MM.1S (cell line): ENCODE data around the gene LDLRAP1.

ENCODE experiments used
- DNase-seq: peaks from one replicate; pipeline ENCODE4 v3.0.0-alpha.2; 2015
- H2AFZ ChIP-seq: fragments of 300-600 bp; sonication (generic); 2 replicates; pipeline ENCODE4 v1.6.0; 2016; ENCODE audit warnings: antibody characterized with exemption, low read length
- H3F3A ChIP-seq: fragments of 300-600 bp; sonication (generic); 2 replicates; pipeline ENCODE4 v1.6.1; 2016; ENCODE audit warnings: mild to moderate bottlenecking, antibody characterized with exemption, low read length, moderate library complexity, mixed read lengths; ENCODE audit not compliant: insufficient read depth
- H3K27ac ChIP-seq: fragments of 300-600 bp; sonication (generic); 2 replicates; pipeline ENCODE4 v1.5.1; 2016; ENCODE audit warnings: mild to moderate bottlenecking, low read length
- H3K27me3 ChIP-seq: fragments of 300-600 bp; sonication (generic); replicated peaks from 2 replicates; pipeline ENCODE4 v1.6.0; 2016; ENCODE audit warnings: low read length; ENCODE audit not compliant: insufficient read depth
- H3K36me3 ChIP-seq: fragments of 300-600 bp; sonication (generic); replicated peaks from 2 replicates; pipeline ENCODE4 v1.6.1; 2016; ENCODE audit warnings: mild to moderate bottlenecking, low read length, mixed read lengths; ENCODE audit not compliant: insufficient read depth
- H3K4me1 ChIP-seq: fragments of 300-600 bp; sonication (generic); 2 replicates; pipeline ENCODE4 v1.6.1; 2016; ENCODE audit warnings: low read length, mixed read lengths
- H3K4me2 ChIP-seq: fragments of 300-600 bp; sonication (generic); 2 replicates; pipeline ENCODE4 v1.6.0; 2016; ENCODE audit warnings: low read depth, low read length
- H3K4me3 ChIP-seq: fragments of 300-600 bp; sonication (generic); 2 replicates; pipeline ENCODE4 v1.5.1; 2016; ENCODE audit warnings: low read length, mixed read lengths
- H3K79me2 ChIP-seq: fragments of 300-600 bp; sonication (generic); 2 replicates; pipeline ENCODE4 v1.6.1; 2016; ENCODE audit warnings: mixed run types, low read length, mixed read lengths
- H3K9ac ChIP-seq: fragments of 300-600 bp; sonication (generic); 2 replicates; pipeline ENCODE4 v1.6.1; 2016; ENCODE audit warnings: low read length, mixed read lengths
- H3K9me2 ChIP-seq: fragments of 300-600 bp; sonication (generic); replicated peaks from 2 replicates; pipeline ENCODE4 v1.6.1; 2016; ENCODE audit warnings: mild to moderate bottlenecking, low read length, mixed read lengths; ENCODE audit not compliant: insufficient read depth
- H3K9me3 ChIP-seq: fragments of 300-600 bp; sonication (generic); replicated peaks from 2 replicates; pipeline ENCODE4 v1.6.1; 2016; ENCODE audit warnings: mild to moderate bottlenecking, low read length, mixed read lengths; ENCODE audit not compliant: insufficient read depth
- H4K20me1 ChIP-seq: fragments of 300-600 bp; sonication (generic); 2 replicates; pipeline ENCODE4 v1.6.1; 2016; ENCODE audit warnings: mild to moderate bottlenecking, low read length, moderate library complexity, mixed read lengths; ENCODE audit not compliant: insufficient read depth
- EZH2 ChIP-seq: fragments of 300-600 bp; sonication (generic); optimal IDR thresholded peaks from 2 replicates; pipeline ENCODE3; 2017; ENCODE audit warnings: low read depth, mild to moderate bottlenecking, antibody characterized with exemption, low read length, mixed read lengths
- EZH2phosphoT487 ChIP-seq: fragments of 300-600 bp; sonication (generic); IDR thresholded peaks from 2 replicates; pipeline ENCODE4 v1.6.1; 2018; ENCODE audit warnings: antibody characterized with exemption, low read length
- TF ChIP-seq, protein P1 (sequence below): fragments of 300-600 bp; sonication (generic); IDR thresholded peaks from 2 replicates; pipeline ENCODE4 v1.5.1; 2016; ENCODE audit warnings: antibody characterized with exemption, low read length, mixed read lengths

Gene LDLRAP1

DNA sequence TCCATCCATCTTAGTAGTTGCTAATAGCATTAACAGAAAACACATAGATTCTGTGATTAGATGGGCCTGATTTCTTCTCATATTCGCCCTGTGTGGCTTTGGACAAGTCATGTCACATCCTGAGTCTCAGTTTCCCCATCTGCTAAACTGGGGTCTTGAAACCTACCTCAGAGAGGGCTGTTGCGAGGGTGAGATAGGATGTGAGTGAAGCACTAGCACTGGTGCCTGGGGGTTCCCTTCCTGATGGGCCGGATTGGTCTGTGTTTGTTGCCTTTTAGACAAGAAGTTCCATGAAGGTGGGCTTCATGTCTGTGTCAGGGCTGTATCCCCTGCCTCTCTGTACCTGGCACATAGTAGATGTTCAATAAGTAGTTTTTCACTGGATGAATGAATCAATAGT is 69.7 kb downstream of the LDLRAP1 start:
- H3K27ac ChIP-seq: no peak overlapping the region
- no peaks in the 10 kb centered on the region; the same call in 1 of the 2 replicates for H3K79me2 ChIP-seq
- no peak overlapping the region for H3K4me2 ChIP-seq
- no peaks in the 10 kb centered on the region for H3K9me3 ChIP-seq
- H3K27me3 ChIP-seq: no peaks in the 10 kb centered on the region; the same call in 1 of the 2 replicates
- peaks cover 20% of the 10 kb centered on the region for H3F3A ChIP-seq
- H2AFZ ChIP-seq: no peak overlapping the region
- H3K9ac ChIP-seq: no peak overlapping the region
- H3K36me3 ChIP-seq: no peaks in the 10 kb centered on the region
- peaks cover 19% of the 10 kb centered on the region for H3K4me1 ChIP-seq
- no peaks in the 10 kb centered on the region for H3K9me2 ChIP-seq
- DNase-seq: no peak
- TF ChIP-seq, protein P1, sequence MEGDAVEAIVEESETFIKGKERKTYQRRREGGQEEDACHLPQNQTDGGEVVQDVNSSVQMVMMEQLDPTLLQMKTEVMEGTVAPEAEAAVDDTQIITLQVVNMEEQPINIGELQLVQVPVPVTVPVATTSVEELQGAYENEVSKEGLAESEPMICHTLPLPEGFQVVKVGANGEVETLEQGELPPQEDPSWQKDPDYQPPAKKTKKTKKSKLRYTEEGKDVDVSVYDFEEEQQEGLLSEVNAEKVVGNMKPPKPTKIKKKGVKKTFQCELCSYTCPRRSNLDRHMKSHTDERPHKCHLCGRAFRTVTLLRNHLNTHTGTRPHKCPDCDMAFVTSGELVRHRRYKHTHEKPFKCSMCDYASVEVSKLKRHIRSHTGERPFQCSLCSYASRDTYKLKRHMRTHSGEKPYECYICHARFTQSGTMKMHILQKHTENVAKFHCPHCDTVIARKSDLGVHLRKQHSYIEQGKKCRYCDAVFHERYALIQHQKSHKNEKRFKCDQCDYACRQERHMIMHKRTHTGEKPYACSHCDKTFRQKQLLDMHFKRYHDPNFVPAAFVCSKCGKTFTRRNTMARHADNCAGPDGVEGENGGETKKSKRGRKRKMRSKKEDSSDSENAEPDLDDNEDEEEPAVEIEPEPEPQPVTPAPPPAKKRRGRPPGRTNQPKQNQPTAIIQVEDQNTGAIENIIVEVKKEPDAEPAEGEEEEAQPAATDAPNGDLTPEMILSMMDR: no peak
- TF ChIP-seq EZH2phosphoT487 (no peak), EZH2 (no peak)
- H3K4me3 ChIP-seq: no peak overlapping the region
- H4K20me1 ChIP-seq: no peaks in the 10 kb centered on the region

DNA sequence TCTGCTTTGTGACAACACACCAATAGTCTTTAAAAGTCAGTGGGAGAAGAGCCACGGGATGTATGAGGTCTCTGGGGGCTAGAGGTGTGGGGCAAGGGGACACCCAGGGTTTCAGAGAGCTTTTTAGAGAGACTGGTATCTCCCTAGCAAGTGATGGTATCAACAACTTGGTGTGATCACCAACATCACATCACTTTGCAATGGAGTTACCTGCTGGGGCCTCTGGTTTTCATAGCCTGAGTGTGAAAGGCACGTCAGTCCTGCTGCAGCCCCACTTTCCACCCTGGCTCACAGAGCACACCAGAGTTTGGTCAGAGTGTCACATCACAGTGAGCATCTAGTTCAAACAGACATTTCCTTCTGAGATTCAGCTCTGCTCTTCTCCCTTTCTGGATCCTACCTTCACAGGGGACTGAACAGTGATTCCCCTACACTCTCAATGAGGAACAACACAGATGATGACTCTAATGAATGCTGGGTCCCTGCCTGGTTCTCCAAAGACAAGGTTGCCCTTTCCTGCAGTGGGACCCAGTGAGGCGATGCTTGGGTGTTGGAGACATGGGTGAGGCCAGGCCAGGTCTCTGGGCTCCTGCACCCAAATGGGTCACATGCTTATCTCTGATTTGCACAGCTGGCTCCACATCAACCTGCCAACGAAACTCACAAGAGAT is 71.2 kb downstream of the LDLRAP1 start:
- Histone ChIP-seq H3F3A (peaks cover 33% of the 10 kb centered on the region), H3K36me3 (no peaks in the 10 kb centered on the region), H3K27me3 (no peaks in the 10 kb centered on the region; the same call in 1 of the 2 replicates), H3K79me2 (no peaks in the 10 kb centered on the region; the same call in 1 of the 2 replicates), H3K4me2 (no peak overlapping the region), H3K9ac (no peak overlapping the region), H3K9me2 (no peaks in the 10 kb centered on the region), H3K27ac (no peak overlapping the region), H2AFZ (no peak overlapping the region), H4K20me1 (no peaks in the 10 kb centered on the region), H3K9me3 (no peaks in the 10 kb centered on the region), H3K4me1 (peaks cover 34% of the 10 kb centered on the region), H3K4me3 (no peak overlapping the region)
- TF ChIP-seq, protein P1: no peak
- TF ChIP-seq EZH2phosphoT487 (no peak), EZH2 (no peak)
- no peak for DNase-seq

- H3K27ac ChIP-seq: no peak overlapping the region
- peaks cover 38% of the 10 kb centered on the region for H3F3A ChIP-seq
- no peaks in the 10 kb centered on the region for H3K9me2 ChIP-seq
- H3K79me2 ChIP-seq: no peaks in the 10 kb centered on the region; the same call in 1 of the 2 replicates
- H3K4me2 ChIP-seq: peak overlapping the region; percentile 95; the same call in 1 of the 2 replicates
- no peaks in the 10 kb centered on the region for H3K9me3 ChIP-seq
- TF ChIP-seq, protein P1: no peak
- TF ChIP-seq EZH2phosphoT487 (no peak), EZH2 (no peak)
- H4K20me1 ChIP-seq: no peaks in the 10 kb centered on the region
- no peaks in the 10 kb centered on the region for H3K36me3 ChIP-seq
- H2AFZ ChIP-seq: no peak overlapping the region
- H3K27me3 ChIP-seq: no peaks in the 10 kb centered on the region; the same call in 1 of the 2 replicates
- no peak overlapping the region for H3K9ac ChIP-seq
- no peak for DNase-seq
- H3K4me3 ChIP-seq: no peak overlapping the region
- H3K4me1 ChIP-seq: peaks cover 39% of the 10 kb centered on the region
Measured at GRCh38 chr1:25615172-25615541, 71.8 kb downstream of the LDLRAP1 start.
